Measurements from ENCODE around the gene CYGB. TPM values are rescaled to one million over a fixed set of nuclear protein-coding genes. Genes with fewer than 3 reads are reported as not detected.

CYGB gene
- polyA plus RNA-seq, 1 donor (not counting 4 experiments of a cell fraction or from before 2014, with no cell fraction given) = 10.3 TPM

DNA sequence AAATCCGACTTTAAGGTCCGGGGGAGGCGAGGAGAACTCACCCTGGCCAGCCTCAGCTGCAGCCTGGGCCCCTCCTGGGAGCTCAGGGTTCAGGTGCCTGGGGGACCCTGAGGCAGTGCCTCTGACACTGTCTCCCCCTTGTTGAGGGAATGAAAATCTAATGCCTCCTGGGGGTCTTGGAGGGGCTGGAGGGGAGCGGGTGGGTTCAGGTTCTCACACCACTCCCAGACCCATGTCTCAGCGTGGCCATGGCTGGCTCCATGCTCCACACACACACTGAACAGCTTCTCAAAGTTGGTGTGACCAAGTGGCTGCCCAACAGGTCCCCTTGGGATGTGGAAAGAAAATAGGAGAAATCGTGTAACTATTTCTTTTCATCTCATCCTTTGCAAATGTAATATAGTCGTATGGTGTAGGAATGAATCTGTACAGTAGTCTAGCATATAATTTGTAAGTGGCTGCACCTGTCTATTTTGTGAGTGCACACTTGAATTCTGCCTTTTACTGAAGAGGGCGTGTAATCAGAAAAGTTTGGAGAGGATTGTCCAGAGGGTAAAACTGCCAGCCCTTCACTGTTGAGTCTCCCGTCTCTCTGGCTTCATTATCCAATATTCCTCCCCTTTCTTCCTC is 1.5 kb upstream of the CYGB start:
- no peaks in the 10 kb centered on the region for H3K79me2 ChIP-seq (ENCODE audit: control insufficient read depth, insufficient read depth, low read length)
- no peaks in the 10 kb centered on the region for H3K9me1 ChIP-seq (ENCODE audit: control insufficient read depth, extremely low read depth, insufficient read depth, low read length)
- DNase-seq (ENCODE audit: low read depth, low spot score) (no peak), FAIRE-seq (no peak)
- H3K27me3 ChIP-seq (ENCODE audit: control insufficient read depth, extremely low read depth, insufficient read depth, low read length) = peaks cover 42% of the 10 kb centered on the region
- no peak overlapping the region for H3K9ac ChIP-seq (ENCODE audit: control insufficient read depth, extremely low read depth, insufficient read depth, low read length)
- H2AFZ ChIP-seq (ENCODE audit: control insufficient read depth, low read length) = no peak overlapping the region
- peaks cover 0 to 2% of the 10 kb centered on the region in 2 experiments for H3K36me3 ChIP-seq (ENCODE audit: control insufficient read depth in 2 of 2, extremely low read depth in 1 of 2, insufficient read depth in 2 of 2, low read length in 2 of 2)
- H3K4me1 ChIP-seq (ENCODE audit: control insufficient read depth, extremely low read depth, insufficient read depth, low read length) = peaks cover 24% of the 10 kb centered on the region
- H3K4me3 ChIP-seq (ENCODE audit: control insufficient read depth in 2 of 3, extremely low read depth in 1 of 3, insufficient read depth in 2 of 3, low read depth in 1 of 3, low read length in 3 of 3) = no peak overlapping the region
- H4K20me1 ChIP-seq (ENCODE audit: control insufficient read depth, extremely low read depth, insufficient read depth, low read length) = no peaks in the 10 kb centered on the region
- no peak overlapping the region for H3K27ac ChIP-seq (ENCODE audit: control insufficient read depth, insufficient read depth, low read length)
- no peak overlapping the region for H3K4me2 ChIP-seq (ENCODE audit: control insufficient read depth, extremely low read depth, insufficient read depth, low read depth, low read length)
- no peaks in the 10 kb centered on the region for H3K9me3 ChIP-seq (ENCODE audit: control insufficient read depth, low read depth, low read length)
- TF ChIP-seq EZH2 (IDR thresholded peaks at IDR 0.05; ENCODE audit: low read length) = no peak
- TF ChIP-seq, protein P1, sequence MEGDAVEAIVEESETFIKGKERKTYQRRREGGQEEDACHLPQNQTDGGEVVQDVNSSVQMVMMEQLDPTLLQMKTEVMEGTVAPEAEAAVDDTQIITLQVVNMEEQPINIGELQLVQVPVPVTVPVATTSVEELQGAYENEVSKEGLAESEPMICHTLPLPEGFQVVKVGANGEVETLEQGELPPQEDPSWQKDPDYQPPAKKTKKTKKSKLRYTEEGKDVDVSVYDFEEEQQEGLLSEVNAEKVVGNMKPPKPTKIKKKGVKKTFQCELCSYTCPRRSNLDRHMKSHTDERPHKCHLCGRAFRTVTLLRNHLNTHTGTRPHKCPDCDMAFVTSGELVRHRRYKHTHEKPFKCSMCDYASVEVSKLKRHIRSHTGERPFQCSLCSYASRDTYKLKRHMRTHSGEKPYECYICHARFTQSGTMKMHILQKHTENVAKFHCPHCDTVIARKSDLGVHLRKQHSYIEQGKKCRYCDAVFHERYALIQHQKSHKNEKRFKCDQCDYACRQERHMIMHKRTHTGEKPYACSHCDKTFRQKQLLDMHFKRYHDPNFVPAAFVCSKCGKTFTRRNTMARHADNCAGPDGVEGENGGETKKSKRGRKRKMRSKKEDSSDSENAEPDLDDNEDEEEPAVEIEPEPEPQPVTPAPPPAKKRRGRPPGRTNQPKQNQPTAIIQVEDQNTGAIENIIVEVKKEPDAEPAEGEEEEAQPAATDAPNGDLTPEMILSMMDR (optimal IDR thresholded peaks at IDR 0.05 in 1 of 3, IDR thresholded peaks at IDR 0.05 in 1 of 3, conservative IDR thresholded peaks at IDR 0.05 in 1 of 3; ENCODE audit: extremely low read depth in 1 of 3, insufficient read depth in 2 of 3, low read length in 3 of 3) = no peak
- dilution Hi-C loops (cut with MboI; ENCODE audit: extremely low pct_ligation_motif_present, low sequenced_read_pairs) = no loop called here

GRCh38 chr17:76538281-76538931 is 897 bp upstream of the CYGB start:
- Histone ChIP-seq H3K9me3 (ENCODE audit: control insufficient read depth, low read depth, low read length) (no peaks in the 10 kb centered on the region), H3K36me3 (ENCODE audit: control insufficient read depth in 2 of 2, extremely low read depth in 1 of 2, insufficient read depth in 2 of 2, low read length in 2 of 2) (peaks cover 0 to under 1% of the 10 kb centered on the region in 2 experiments), H3K27ac (ENCODE audit: control insufficient read depth, insufficient read depth, low read length) (no peak overlapping the region), H3K9ac (ENCODE audit: control insufficient read depth, extremely low read depth, insufficient read depth, low read length) (no peak overlapping the region), H2AFZ (ENCODE audit: control insufficient read depth, low read length) (no peak overlapping the region), H3K9me1 (ENCODE audit: control insufficient read depth, extremely low read depth, insufficient read depth, low read length) (no peaks in the 10 kb centered on the region), H3K4me1 (ENCODE audit: control insufficient read depth, extremely low read depth, insufficient read depth, low read length) (peaks cover 24% of the 10 kb centered on the region), H3K27me3 (ENCODE audit: control insufficient read depth, extremely low read depth, insufficient read depth, low read length) (peaks cover 35% of the 10 kb centered on the region), H3K79me2 (ENCODE audit: control insufficient read depth, insufficient read depth, low read length) (no peaks in the 10 kb centered on the region), H3K4me2 (ENCODE audit: control insufficient read depth, extremely low read depth, insufficient read depth, low read depth, low read length) (no peak overlapping the region), H4K20me1 (ENCODE audit: control insufficient read depth, extremely low read depth, insufficient read depth, low read length) (no peaks in the 10 kb centered on the region), H3K4me3 (ENCODE audit: control insufficient read depth in 2 of 3, extremely low read depth in 1 of 3, insufficient read depth in 2 of 3, low read depth in 1 of 3, low read length in 3 of 3) (no peak overlapping the region)
- FAIRE-seq (no peak), DNase-seq (ENCODE audit: low read depth, low spot score) (no peak)
- TF ChIP-seq, protein P1 (optimal IDR thresholded peaks at IDR 0.05 in 1 of 3, IDR thresholded peaks at IDR 0.05 in 1 of 3, conservative IDR thresholded peaks at IDR 0.05 in 1 of 3; ENCODE audit: extremely low read depth in 1 of 3, insufficient read depth in 2 of 3, low read length in 3 of 3) = no peak
- no peak for TF ChIP-seq EZH2 (IDR thresholded peaks at IDR 0.05; ENCODE audit: low read length)
- dilution Hi-C loops (cut with MboI; ENCODE audit: extremely low pct_ligation_motif_present, low sequenced_read_pairs) = no loop called here
